Endothelial cell of umbilical vein (primary cell): Measurements from ENCODE around the gene OCA2.

Source experiments
- POLR2A ChIP-seq: IDR thresholded peaks from 2 replicates; pipeline ENCODE4 v1.6.1; 2012; ENCODE audit warnings: low read depth, mild to moderate bottlenecking, control low read depth, low read length
- TF ChIP-seq, protein P1 (sequence below), 2 donors: IDR thresholded peaks; 1 replicate in 1 of 2; 2 replicates in 1 of 2; pipeline ENCODE4 v1.5.1; 2011; ENCODE audit warnings: low read length in 2 of 2, mild to moderate bottlenecking in 2 of 2, moderate library complexity in 2 of 2, control low read depth in 1 of 2, inconsistent platforms in 1 of 2, low read depth in 1 of 2; ENCODE audit not compliant: insufficient read depth in 1 of 2; ENCODE audit errors: extremely low read depth in 1 of 2

GRCh38 chr15:28075573-28075972 lies 23.5 kb downstream of the OCA2 start:
- no peak for TF ChIP-seq POLR2A
- TF ChIP-seq, protein P1, sequence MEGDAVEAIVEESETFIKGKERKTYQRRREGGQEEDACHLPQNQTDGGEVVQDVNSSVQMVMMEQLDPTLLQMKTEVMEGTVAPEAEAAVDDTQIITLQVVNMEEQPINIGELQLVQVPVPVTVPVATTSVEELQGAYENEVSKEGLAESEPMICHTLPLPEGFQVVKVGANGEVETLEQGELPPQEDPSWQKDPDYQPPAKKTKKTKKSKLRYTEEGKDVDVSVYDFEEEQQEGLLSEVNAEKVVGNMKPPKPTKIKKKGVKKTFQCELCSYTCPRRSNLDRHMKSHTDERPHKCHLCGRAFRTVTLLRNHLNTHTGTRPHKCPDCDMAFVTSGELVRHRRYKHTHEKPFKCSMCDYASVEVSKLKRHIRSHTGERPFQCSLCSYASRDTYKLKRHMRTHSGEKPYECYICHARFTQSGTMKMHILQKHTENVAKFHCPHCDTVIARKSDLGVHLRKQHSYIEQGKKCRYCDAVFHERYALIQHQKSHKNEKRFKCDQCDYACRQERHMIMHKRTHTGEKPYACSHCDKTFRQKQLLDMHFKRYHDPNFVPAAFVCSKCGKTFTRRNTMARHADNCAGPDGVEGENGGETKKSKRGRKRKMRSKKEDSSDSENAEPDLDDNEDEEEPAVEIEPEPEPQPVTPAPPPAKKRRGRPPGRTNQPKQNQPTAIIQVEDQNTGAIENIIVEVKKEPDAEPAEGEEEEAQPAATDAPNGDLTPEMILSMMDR (IDR thresholded peaks at IDR 0.05; ENCODE audit: extremely low read depth in 1 of 2, insufficient read depth in 1 of 2, low read depth in 1 of 2, low read length in 2 of 2): no peak
